ENCODE results near the gene MKRN3. TPM values are rescaled to one million over a fixed set of nuclear protein-coding genes. Genes with fewer than 3 reads are reported as not detected.

MKRN3 gene
- total and polyA plus RNA-seq, 2 of the 8 experiments (the other 6 are each of a cell fraction or from before 2014, with no cell fraction given): not detected

GRCh38 chr15:23566651-23567050 is 1.2 kb downstream of the MKRN3 start (continued):
- TF ChIP-seq EP300 (IDR thresholded peaks at IDR 0.05; ENCODE audit: borderline replicate concordance in 1 of 2, low read depth in 2 of 2, low read length in 2 of 2): no peak
- TF ChIP-seq GABPA (IDR thresholded peaks at IDR 0.05; ENCODE audit: borderline replicate concordance, insufficient read depth, low read length): no peak
- TF ChIP-seq POLR2AphosphoS5 (IDR thresholded peaks at IDR 0.05; ENCODE audit: low read depth, low read length): no peak

Measured in H1 (cell line).